K562 (cell line): Measurements from ENCODE around the gene UNC13C. TPM values are rescaled to one million over a fixed set of nuclear protein-coding genes. Genes with fewer than 3 reads are reported as not detected.

Experiments
- ATAC-seq: fragments of 200-7000 bp; cut with Tn5 transposase; 3 replicates; pipeline ENCODE4 v1.9.1; 2020; ENCODE audit warnings: moderate library complexity
- BruUV-seq: library from RNA; stranded (reverse); fragments of 400-500 nt; replicated peaks from 2 replicates; lab custom pipeline; 2021; lab: Mats Ljungman, UMichigan
- CTCF ChIA-PET: fragments of 300-600 bp; formaldehyde crosslinking; extraction: SDS; loops from one replicate; lab custom pipeline; 2021; ENCODE audit warnings: low intra/inter-chr PET ratio; lab: Yijun Ruan, JAX
- POLR2A ChIA-PET: fragments of 300-600, 350-650 bp; sonication (Branson Sonifier 250); formaldehyde crosslinking; extraction: SDS; loops from one replicate; lab custom pipeline; 2021; ENCODE audit warnings: antibody characterized with exemption, inconsistent platforms; lab: Yijun Ruan, JAX
- DNase-seq, 4 experiments: peaks; one replicate each; pipeline versions ENCODE4 v3.0.0 to v3.0.0-alpha.2; 2011 to 2018; ENCODE audit warnings: low spot score in 3 of 4, mixed read lengths in 3 of 4; ENCODE audit errors: extremely low read depth in 1 of 4
- FAIRE-seq: peaks from 2 replicates; lab custom pipeline; 2011; peaks lifted over from hg19 to GRCh38; lab: Jason Lieb, UNC
- H2AFZ ChIP-seq: 2 replicates; pipeline ENCODE4 v1.6.0; 2011; ENCODE audit warnings: low read depth, low read length, control low read depth, inconsistent platforms
- H3K27ac ChIP-seq: fragments of 200-600 bp; 3 replicates; pipeline ENCODE4 v1.8.0; 2011; ENCODE audit warnings: low read depth, mild to moderate bottlenecking, control low read depth, inconsistent platforms, low read length, moderate library complexity, mixed read lengths; ENCODE audit errors: extremely low read depth
- H3K27me3 ChIP-seq, 2 experiments: fragments of 300-600 bp in 1 of 2; 2 replicates in 1 of 2; 3 replicates in 1 of 2; pipeline versions ENCODE4 v1.6.0 to v1.8.0; 2011; ENCODE audit warnings: inconsistent platforms in 2 of 2, low read length in 2 of 2, mild to moderate bottlenecking in 1 of 2, mixed read lengths in 1 of 2, moderate library complexity in 1 of 2; ENCODE audit not compliant: control insufficient read depth in 2 of 2, insufficient read depth in 2 of 2
- H3K36me3 ChIP-seq: fragments of 300-600 bp; 3 replicates; pipeline ENCODE4 v1.8.0; 2011; ENCODE audit warnings: mild to moderate bottlenecking, low read length, inconsistent platforms; ENCODE audit not compliant: control insufficient read depth, insufficient read depth
- H3K4me1 ChIP-seq, 2 experiments: fragments of 200-600 bp in 1 of 2; replicated peaks in 1 of 2; 2 replicates in 1 of 2; 3 replicates in 1 of 2; pipeline versions ENCODE4 v1.5.1 to v1.8.0; 2011; ENCODE audit warnings: inconsistent platforms in 2 of 2, low read length in 2 of 2, mild to moderate bottlenecking in 1 of 2, mixed read lengths in 1 of 2, moderate library complexity in 1 of 2; ENCODE audit not compliant: control insufficient read depth in 2 of 2, insufficient read depth in 2 of 2
- H3K4me2 ChIP-seq: 2 replicates; pipeline ENCODE4 v1.6.1; 2011; ENCODE audit warnings: low read length, control low read depth, inconsistent platforms, mixed read lengths; ENCODE audit not compliant: insufficient read depth
- H3K4me3 ChIP-seq: fragments of 200-600 bp; sonication (generic), shearing (Covaris generic); 2 replicates; pipeline ENCODE4 v1.5.1; 2016; ENCODE audit warnings: control low read depth, inconsistent platforms
- H3K79me2 ChIP-seq: fragments of 200-600 bp; 3 replicates; pipeline ENCODE4 v1.8.0; 2011; ENCODE audit warnings: low read length, inconsistent platforms; ENCODE audit not compliant: control insufficient read depth, insufficient read depth
- H3K9ac ChIP-seq, 2 experiments: 2 replicates each; pipeline versions ENCODE4 v1.6.0 to v1.6.1; 2011; ENCODE audit warnings: low read depth in 2 of 2, low read length in 2 of 2, control low read depth in 1 of 2, inconsistent platforms in 1 of 2, mild to moderate bottlenecking in 1 of 2, mixed read lengths in 1 of 2; ENCODE audit not compliant: insufficient read depth in 1 of 2
- H3K9me1 ChIP-seq: one replicate; pipeline ENCODE4 v1.6.0; 2011; ENCODE audit warnings: inconsistent platforms, mild to moderate bottlenecking, low read length, moderate library complexity; ENCODE audit not compliant: control insufficient read depth, insufficient read depth
- H3K9me3 ChIP-seq: replicated peaks from 2 replicates; pipeline ENCODE4 v1.5.1; 2011; ENCODE audit warnings: low read depth, low read length, inconsistent platforms; ENCODE audit not compliant: control insufficient read depth, insufficient read depth
- H4K20me1 ChIP-seq: replicated peaks from 2 replicates; pipeline ENCODE4 v1.6.1; 2011; ENCODE audit warnings: low read length, inconsistent platforms, mixed read lengths; ENCODE audit not compliant: control insufficient read depth, insufficient read depth
- BRF1 ChIP-seq: IDR thresholded peaks from 3 replicates; pipeline ENCODE4 v1.6.1; 2011; ENCODE audit warnings: borderline replicate concordance, mild to moderate bottlenecking; ENCODE audit not compliant: insufficient read length; ENCODE audit errors: extremely low read depth
- EHMT2 ChIP-seq: fragments of 450-650 bp; IDR thresholded peaks from 2 replicates; pipeline ENCODE4 v1.6.1; 2018; ENCODE audit warnings: antibody characterized with exemption
- NCOA2 ChIP-seq, 2 experiments: fragments of 450-650 bp; IDR thresholded peaks; 2 replicates each; pipeline ENCODE4 v1.6.1; 2018; ENCODE audit warnings: mild to moderate bottlenecking in 2 of 2, moderate library complexity in 1 of 2; ENCODE audit not compliant: partially characterized antibody in 2 of 2
- NCOA6 ChIP-seq: fragments of 450-650 bp; IDR thresholded peaks from 2 replicates; pipeline ENCODE4 v1.6.1; 2017; ENCODE audit warnings: mild to moderate bottlenecking
- RNF2 ChIP-seq: sonication (generic); IDR thresholded peaks from 2 replicates; pipeline ENCODE4 v1.6.1; 2016
- TCF7 ChIP-seq: sonication (generic); IDR thresholded peaks from 2 replicates; pipeline ENCODE4 v1.6.1; 2016; ENCODE audit warnings: antibody characterized with exemption, borderline replicate concordance
- ZBTB2 ChIP-seq: fragments of 450-650 bp; IDR thresholded peaks from 2 replicates; pipeline ENCODE4 v1.6.1; 2016; ENCODE audit warnings: antibody characterized with exemption
- ZNF121 ChIP-seq: sonication (generic); formaldehyde crosslinking; conservative IDR thresholded peaks from 2 replicates; pipeline ENCODE4 v1.8.0; 2022; ENCODE audit warnings: missing genetic modification reagents
- ZNF583 ChIP-seq: fragments of 250-450 bp; sonication (Bioruptor Pico); IDR thresholded peaks from 2 replicates; pipeline ENCODE4 v1.4.0; 2020
- WGBS: fragments of 100-300 bp; shearing (Covaris generic); methylation state at CpG from one replicate; pipeline ENCODE4 v1.1.6; 2016; ENCODE audit warnings: low coverage, mixed read lengths; ENCODE audit not compliant: insufficient coverage; ENCODE audit errors: missing lambda C conversion rate; 5-methylcytosine and 5-hydroxymethylcytosine counted together
- in situ Hi-C: fragments of 300-500 bp; cut with MboI; formaldehyde crosslinking; loops from 4 replicates; pipeline ENCODE4 v1.15.0; 2018; ENCODE audit warnings: inconsistent platforms, mixed read lengths
- intact Hi-C: fragments of 100-400 bp; cut with micrococcal nuclease; formaldehyde crosslinking; loops from 2 replicates; pipeline ENCODE4 v1.14.2; 2022
- polyA plus RNA-seq, 8 experiments: library from polyadenylated mRNA; depleted of rRNA in 4 of 8; stranded (reverse) in 5 of 8; unstranded in 3 of 8; fragments of >200 nt; fragmentation: Nextera tagmentation in 2 of 8; fragmentation: Illumina TruSeq in 1 of 8; extraction: Ambion mirVana in 2 of 8; extraction: Trizol in 1 of 8; gene quantifications; 2 replicates each; pipeline versions ENCODE4 v1.2.1 to v1.2.3, GENCODE V29; 2011 to 2014; ENCODE audit warnings: inconsistent platforms in 1 of 8, missing spikeins in 1 of 8
- total RNA-seq, 7 experiments: library from RNA; depleted of rRNA in 6 of 7; stranded (reverse); fragments of >200 nt in 6 of 7; fragmentation: Illumina TruSeq in 2 of 7; extraction: Trizol in 2 of 7; gene quantifications; 2 replicates each; pipeline versions ENCODE4 v1.2.1 to v1.2.3, GENCODE V29; 2011 to 2021; ENCODE audit warnings: low replicate concordance in 1 of 7

The UNC13C gene
- total and polyA plus RNA-seq, 9 of the 15 experiments (the other 6 are each of a cell fraction or from before 2014, with no cell fraction given): not detected

- Histone ChIP-seq H4K20me1 (no peaks in the 10 kb centered on the region), H2AFZ (no peak overlapping the region), H3K4me1 (no peaks in the 10 kb centered on the region), H3K79me2 (no peaks in the 10 kb centered on the region), H3K4me3 (no peak overlapping the region), H3K27me3 (no peaks in the 10 kb centered on the region), H3K36me3 (no peaks in the 10 kb centered on the region), H3K9me1 (no peaks in the 10 kb centered on the region), H3K9ac (no peak overlapping the region), H3K27ac (no peak overlapping the region), H3K9me3 (peaks cover 2% of the 10 kb centered on the region; the same call in 1 of the 2 replicates), H3K4me2 (no peak overlapping the region)
- no peak for FAIRE-seq
- in situ Hi-C loops: no loop called here
- intact Hi-C loops: no loop called here
- 0% methylated on average over 1 of the region's 1 CpG for whole genome bisulfite sequencing
- TF ChIP-seq NCOA2 (IDR thresholded peaks at IDR 0.05; ENCODE audit: partially characterized antibody in 2 of 2): no peak
- TF ChIP-seq RNF2: no peak
- TF ChIP-seq TCF7: no peak
- TF ChIP-seq ZBTB2: no peak
- no peak for TF ChIP-seq BRF1
- no peak for TF ChIP-seq ZNF583 (CRISPR knock-in tag)
- no peak for TF ChIP-seq EHMT2
- no peak for TF ChIP-seq NCOA6
- TF ChIP-seq ZNF121 (CRISPR knock-in tag): no peak
- POLR2A ChIA-PET: no interaction called here
- BruUV-seq: no TSS peak
- ATAC-seq: no peak
- no peak for DNase-seq
- CTCF ChIA-PET: no interaction called here
These were observed 219.8 kb downstream of the UNC13C start for GRCh38 chr15:54197995-54198394.
